Tibial artery (tissue), 4 donors: ENCODE results near the gene PCDH19.
"Not testable (repeated sequence)": the region's sequence is repeated elsewhere in the genome, so short reads cannot be mapped to it uniquely, and the experiment has no call there.

Source experiments
- DNase-seq, 2 donors: peaks; one replicate each; pipeline ENCODE4 v3.0.0-alpha.2; 2019
- H3K27ac ChIP-seq, 2 donors: fragments of 200-600 bp; sonication (generic) in 1 of 2; 1 replicate in 1 of 2; 2 replicates in 1 of 2; pipeline ENCODE4 v1.5.1; 2018 to 2019; ENCODE audit warnings: mild to moderate bottlenecking in 1 of 2
- H3K27me3 ChIP-seq, 2 donors: fragments of 200-600 bp; sonication (generic) in 1 of 2; one replicate each; pipeline versions ENCODE4 v1.5.1 to v1.6.0; 2016 to 2019
- H3K36me3 ChIP-seq, 3 donors: fragments of 200-600 bp; sonication (generic) in 2 of 3; one replicate each; pipeline ENCODE4 v1.5.1; 2016 to 2019; ENCODE audit warnings: mild to moderate bottlenecking in 2 of 3
- H3K4me1 ChIP-seq, 4 donors: fragments of 200-600 bp; sonication (generic) in 2 of 4; 1 replicate in 3 of 4; 2 replicates in 1 of 4; pipeline ENCODE4 v1.5.1; 2016 to 2019
- H3K4me3 ChIP-seq, 2 donors: fragments of 200-600 bp; sonication (generic) in 1 of 2; 1 replicate in 1 of 2; 2 replicates in 1 of 2; pipeline ENCODE4 v1.5.1; 2018 to 2019; ENCODE audit warnings: mild to moderate bottlenecking in 2 of 2
- H3K9me3 ChIP-seq, 3 donors: fragments of 200-600 bp; sonication (generic) in 1 of 3; one replicate each; pipeline ENCODE4 v1.5.1; 2016 to 2019
- intact Hi-C: fragments of 100-400 bp; cut with DNase I; formaldehyde crosslinking; loops from one replicate; pipeline ENCODE4 v1.15.0; 2023; ENCODE audit warnings: low total_unique reads
- TF ChIP-seq, protein P1 (sequence below), 2 experiments: fragments of 200-600 bp in 1 of 2; fragments of 450-650 bp in 1 of 2; IDR thresholded peaks; one replicate each; pipeline ENCODE4 v1.5.1; 2017 to 2019; ENCODE audit warnings: antibody characterized with exemption in 2 of 2, mild to moderate bottlenecking in 1 of 2, moderate library complexity in 1 of 2

The PCDH19 gene, protein sequence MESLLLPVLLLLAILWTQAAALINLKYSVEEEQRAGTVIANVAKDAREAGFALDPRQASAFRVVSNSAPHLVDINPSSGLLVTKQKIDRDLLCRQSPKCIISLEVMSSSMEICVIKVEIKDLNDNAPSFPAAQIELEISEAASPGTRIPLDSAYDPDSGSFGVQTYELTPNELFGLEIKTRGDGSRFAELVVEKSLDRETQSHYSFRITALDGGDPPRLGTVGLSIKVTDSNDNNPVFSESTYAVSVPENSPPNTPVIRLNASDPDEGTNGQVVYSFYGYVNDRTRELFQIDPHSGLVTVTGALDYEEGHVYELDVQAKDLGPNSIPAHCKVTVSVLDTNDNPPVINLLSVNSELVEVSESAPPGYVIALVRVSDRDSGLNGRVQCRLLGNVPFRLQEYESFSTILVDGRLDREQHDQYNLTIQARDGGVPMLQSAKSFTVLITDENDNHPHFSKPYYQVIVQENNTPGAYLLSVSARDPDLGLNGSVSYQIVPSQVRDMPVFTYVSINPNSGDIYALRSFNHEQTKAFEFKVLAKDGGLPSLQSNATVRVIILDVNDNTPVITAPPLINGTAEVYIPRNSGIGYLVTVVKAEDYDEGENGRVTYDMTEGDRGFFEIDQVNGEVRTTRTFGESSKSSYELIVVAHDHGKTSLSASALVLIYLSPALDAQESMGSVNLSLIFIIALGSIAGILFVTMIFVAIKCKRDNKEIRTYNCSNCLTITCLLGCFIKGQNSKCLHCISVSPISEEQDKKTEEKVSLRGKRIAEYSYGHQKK (N-terminal part only)

DNA sequence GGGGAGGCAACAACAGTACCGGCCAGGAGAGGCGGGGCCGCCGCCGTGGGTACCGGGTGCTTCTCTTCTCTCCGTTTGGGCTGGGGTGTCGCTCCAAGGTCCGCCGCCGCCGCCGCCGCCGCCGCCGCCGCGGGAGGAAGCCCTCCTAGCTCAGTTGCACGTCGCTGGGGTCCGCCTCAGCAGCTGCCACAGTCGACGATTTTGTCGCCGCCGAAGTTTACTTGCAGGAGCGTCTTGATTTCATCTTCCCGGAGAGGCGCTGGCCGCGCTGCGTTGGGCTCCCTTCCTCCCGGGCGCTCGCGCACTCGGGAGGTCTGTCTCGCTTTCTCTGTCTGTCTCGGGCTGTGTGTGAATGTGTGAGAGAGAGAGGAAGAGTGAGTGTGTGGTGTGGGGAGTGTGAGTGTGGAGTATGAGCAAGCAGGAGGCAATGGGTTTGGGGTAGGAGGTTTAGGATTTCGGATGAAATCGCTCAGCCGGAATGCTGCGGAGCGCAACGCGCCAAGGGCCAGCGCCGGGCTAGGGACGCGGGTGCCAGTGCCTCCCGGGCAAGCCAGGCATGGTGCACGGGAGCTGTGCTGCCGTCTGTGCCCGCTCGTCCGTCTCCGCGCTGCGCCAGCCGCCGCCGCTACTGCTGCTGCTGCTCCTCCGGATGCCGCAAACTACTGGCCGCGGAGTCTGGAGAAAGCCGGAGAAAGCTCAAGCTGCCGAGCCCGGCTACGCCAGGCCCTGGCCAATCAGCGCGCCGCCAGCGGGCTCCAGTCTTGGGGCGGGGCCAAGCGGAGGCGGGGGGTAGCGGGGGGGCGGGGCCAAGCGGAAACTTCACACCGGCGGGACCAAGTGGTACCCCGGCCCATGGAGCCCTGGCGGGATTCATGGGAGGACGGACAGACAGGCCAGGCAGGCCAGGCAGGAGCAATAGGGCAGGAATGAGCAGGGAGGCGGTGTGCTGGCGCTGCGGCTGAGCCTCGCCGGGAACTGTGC lies at the start of gene PCDH19:
Gene PCDH19, minus strand, starts transcription at position 664 of the 981 bp plus-strand sequence. CDS start 1,676 bp downstream, outside the sequence.
- TF ChIP-seq, protein P1, sequence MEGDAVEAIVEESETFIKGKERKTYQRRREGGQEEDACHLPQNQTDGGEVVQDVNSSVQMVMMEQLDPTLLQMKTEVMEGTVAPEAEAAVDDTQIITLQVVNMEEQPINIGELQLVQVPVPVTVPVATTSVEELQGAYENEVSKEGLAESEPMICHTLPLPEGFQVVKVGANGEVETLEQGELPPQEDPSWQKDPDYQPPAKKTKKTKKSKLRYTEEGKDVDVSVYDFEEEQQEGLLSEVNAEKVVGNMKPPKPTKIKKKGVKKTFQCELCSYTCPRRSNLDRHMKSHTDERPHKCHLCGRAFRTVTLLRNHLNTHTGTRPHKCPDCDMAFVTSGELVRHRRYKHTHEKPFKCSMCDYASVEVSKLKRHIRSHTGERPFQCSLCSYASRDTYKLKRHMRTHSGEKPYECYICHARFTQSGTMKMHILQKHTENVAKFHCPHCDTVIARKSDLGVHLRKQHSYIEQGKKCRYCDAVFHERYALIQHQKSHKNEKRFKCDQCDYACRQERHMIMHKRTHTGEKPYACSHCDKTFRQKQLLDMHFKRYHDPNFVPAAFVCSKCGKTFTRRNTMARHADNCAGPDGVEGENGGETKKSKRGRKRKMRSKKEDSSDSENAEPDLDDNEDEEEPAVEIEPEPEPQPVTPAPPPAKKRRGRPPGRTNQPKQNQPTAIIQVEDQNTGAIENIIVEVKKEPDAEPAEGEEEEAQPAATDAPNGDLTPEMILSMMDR (IDR thresholded peaks at IDR 0.05), result no peak
- DNase-seq, result no peak
- peaks cover 0 to 41% of the 10 kb centered on the region in 2 donors for H3K27me3 ChIP-seq

DNA sequence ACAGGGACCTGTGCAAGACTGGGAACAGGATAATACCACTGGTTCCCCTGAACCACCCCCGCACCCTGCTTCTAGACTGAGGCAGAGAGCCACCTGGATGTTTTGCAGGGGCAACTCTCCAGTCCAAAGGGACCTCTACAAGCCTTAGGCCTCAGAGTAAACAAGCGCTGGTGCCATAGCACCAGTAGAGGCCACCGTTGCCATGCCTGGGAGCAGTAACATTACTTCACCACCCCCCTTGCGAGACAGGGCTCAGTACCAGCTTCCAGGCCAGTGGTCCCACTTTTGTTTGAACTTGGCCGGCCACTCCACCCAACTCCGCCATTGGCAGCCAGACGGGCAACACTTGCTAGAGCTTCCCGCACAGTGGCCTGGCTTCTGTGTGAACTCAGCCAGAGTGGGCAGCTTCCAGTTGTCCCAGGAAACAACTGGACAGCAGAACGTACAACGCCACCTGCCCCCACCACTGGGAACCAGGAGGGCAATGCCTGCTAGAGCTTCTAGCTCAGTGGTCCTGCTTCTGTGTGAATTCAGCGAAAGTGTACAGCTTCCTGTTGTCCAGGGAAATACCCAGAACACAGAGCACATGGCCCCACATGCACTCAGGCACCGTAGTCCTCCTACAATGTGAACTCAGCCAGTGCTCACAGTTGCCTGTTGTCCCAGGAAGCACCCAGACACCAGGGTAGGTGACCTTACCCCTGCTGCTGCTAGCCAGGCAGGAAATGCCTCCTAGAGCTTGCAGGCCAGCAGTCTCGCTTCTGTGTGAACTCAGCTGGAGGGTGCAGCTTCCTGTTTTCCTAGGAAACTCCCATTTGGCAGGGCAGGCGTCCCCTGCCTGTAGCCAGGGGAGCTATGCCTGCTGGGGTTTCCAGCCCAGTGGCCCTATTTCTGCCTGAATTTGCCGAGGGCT lies 39.9 kb upstream of the PCDH19 start:
- TF ChIP-seq, protein P1 (IDR thresholded peaks at IDR 0.05), result no peak
- DNase-seq, result no peak
- intact Hi-C loops, result no loop called here
- no peaks in the 10 kb centered on the region for H3K36me3 ChIP-seq
- no peaks in the 10 kb centered on the region for H3K9me3 ChIP-seq
- no peaks in the 10 kb centered on the region for H3K27me3 ChIP-seq
- H3K4me1 ChIP-seq, result no peaks in the 10 kb centered on the region
- H3K27ac ChIP-seq, result no peak overlapping the region
- no peak overlapping the region for H3K4me3 ChIP-seq

More for the DNA sequence above, at the start of gene PCDH19:
- no peaks in the 10 kb centered on the region for H3K9me3 ChIP-seq
- intact Hi-C loops, result no loop called here
- H3K4me3 ChIP-seq, result peak within 1 kb of the TSS; percentile 36 to 51
- H3K4me1 ChIP-seq, result peaks cover 0 to 39% (median 18%) of the 10 kb centered on the region in 4 donors
- H3K27ac ChIP-seq, result no peak within 1 kb of the TSS
- H3K36me3 ChIP-seq, result no peaks in the 10 kb centered on the region

DNA sequence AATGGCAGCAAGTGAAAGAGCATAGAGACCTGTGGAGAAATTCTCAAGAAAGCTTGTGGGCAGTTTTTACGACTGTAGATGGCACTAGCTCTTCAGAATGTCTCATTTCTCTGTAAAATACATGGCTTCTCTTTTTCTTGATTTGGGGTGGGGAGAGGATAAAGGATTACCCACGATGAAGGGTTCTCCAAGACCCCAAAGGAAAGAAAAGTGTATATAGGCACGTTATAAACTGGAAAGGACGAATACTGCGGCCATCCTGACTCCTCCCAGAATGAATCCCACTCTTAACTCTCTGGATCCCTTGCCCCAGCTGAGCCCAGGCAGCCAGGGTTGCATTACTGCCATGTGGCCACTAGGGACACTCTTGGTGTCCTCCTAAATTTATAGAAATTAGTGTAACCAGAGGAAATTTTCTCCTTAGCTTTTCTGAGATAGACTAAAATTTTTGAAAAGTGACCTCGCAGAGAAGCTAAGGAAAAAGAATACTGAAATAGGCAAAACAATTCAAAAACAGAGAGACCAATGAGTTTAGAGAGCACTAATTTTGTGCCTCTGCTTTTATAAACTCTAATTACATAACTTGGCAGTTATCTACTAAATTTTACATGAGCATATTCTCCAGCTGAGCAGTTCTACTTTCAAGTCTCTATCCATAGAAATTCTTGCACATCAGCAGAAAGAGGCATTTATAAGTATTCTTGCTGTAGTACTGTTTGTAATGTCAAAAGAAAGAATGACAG lies 37.8 kb upstream of the PCDH19 start:
- DNase-seq, result peak in 1 of 2 donors; percentile 33
- H3K9me3 ChIP-seq, result no peaks in the 10 kb centered on the region
- intact Hi-C loops, result no loop called here

DNA sequence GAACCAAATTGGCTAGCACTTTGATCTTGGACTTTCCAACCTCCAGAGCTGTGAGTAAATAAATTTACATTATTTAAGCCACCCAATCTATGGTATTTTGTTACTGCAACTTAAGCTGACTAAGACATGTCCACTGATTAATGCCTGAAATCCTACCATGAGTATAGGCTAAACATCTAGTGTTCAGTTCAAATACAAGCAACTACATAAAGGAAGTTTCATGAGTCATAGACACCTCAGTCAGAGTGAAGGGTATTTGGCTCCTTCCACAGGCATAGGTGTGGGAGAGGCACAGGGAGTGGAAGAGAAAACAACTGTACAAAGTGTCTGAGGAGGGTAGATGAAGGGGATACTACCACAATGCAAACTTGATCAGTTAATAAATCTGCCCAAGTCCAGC lies 35.5 kb upstream of the PCDH19 start:
- intact Hi-C loops, result no loop called here
- no peaks in the 10 kb centered on the region for H3K9me3 ChIP-seq
- no peaks in the 10 kb centered on the region for H3K27me3 ChIP-seq
- no peak for DNase-seq
- H3K27ac ChIP-seq, result no peak overlapping the region
- no peaks in the 10 kb centered on the region for H3K4me1 ChIP-seq
- H3K36me3 ChIP-seq, result no peaks in the 10 kb centered on the region
- no peak overlapping the region for H3K4me3 ChIP-seq
- TF ChIP-seq, protein P1 (IDR thresholded peaks at IDR 0.05), result no peak

More for the DNA sequence above, 37.8 kb upstream of the PCDH19 start:
- H3K27ac ChIP-seq, result no peak overlapping the region
- H3K27me3 ChIP-seq, result no peaks in the 10 kb centered on the region
- H3K4me3 ChIP-seq, result no peak overlapping the region
- H3K4me1 ChIP-seq, result no peaks in the 10 kb centered on the region
- TF ChIP-seq, protein P1 (IDR thresholded peaks at IDR 0.05), result peak; percentile 37 to 64
- no peaks in the 10 kb centered on the region for H3K36me3 ChIP-seq

DNA sequence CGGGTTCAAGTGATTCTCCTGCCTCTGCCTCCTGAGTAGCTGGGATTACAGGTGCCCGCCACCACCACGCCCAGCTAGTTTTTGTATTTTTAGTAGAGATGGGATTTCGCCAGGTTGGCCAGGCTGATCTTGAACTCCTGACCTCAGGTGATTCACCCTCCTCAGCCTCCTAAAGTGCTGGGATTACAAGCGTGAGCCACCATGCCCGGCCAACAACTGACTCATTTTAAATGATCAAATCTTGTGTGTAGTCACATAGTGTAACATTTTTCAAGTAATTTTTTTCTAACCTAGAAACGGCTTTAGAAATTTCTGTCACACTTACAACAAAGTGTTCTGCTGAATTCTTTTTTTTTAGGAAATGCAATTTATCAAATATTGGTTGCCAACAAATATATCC lies 31.2 kb upstream of the PCDH19 start:
- H3K27ac ChIP-seq, H3K9me3 ChIP-seq, intact Hi-C loops, DNase-seq, H3K4me3 ChIP-seq, H3K27me3 ChIP-seq, H3K36me3 ChIP-seq, H3K4me1 ChIP-seq: not testable (repeated sequence)
